HG03066 (cell line): ENCODE measurements around the gene PATL2.
A peak's percentile ranks its signal among the peaks of the same experiment; 100 is the strongest.
"Not testable (repeated sequence)": the region's sequence is repeated elsewhere in the genome, so short reads cannot be mapped to it uniquely, and the experiment has no call there.

Experiments
- ATAC-seq: cut with Tn5 transposase; IDR thresholded peaks from one replicate; pipeline ENCODE4 v1.9.1; 2021; ENCODE audit warnings: low read depth; ENCODE audit not compliant: unreplicated experiment

PATL2 gene

DNA sequence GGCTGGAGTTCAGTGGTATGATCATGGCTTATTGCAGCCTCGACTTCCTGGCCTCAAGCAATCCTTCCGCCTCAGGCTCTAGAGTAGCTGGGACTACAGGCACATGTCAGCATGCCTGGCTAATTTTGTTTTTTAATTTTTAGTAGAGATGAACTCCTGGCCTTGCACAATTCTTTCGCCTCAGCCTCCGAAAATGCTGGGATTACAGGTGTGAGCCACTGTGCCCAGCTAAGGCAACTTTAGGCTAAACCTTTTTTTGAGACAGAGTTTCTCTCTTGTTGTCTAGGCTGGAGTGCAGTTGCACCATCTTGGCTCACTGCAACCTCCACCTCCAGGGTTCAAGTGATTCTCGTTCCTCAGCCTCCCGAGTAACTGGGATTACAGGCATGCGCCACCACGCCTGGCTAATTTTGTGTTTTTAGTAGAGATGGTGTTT is 8.9 kb upstream of the PATL2 start:
- ATAC-seq, result not testable (repeated sequence)

DNA sequence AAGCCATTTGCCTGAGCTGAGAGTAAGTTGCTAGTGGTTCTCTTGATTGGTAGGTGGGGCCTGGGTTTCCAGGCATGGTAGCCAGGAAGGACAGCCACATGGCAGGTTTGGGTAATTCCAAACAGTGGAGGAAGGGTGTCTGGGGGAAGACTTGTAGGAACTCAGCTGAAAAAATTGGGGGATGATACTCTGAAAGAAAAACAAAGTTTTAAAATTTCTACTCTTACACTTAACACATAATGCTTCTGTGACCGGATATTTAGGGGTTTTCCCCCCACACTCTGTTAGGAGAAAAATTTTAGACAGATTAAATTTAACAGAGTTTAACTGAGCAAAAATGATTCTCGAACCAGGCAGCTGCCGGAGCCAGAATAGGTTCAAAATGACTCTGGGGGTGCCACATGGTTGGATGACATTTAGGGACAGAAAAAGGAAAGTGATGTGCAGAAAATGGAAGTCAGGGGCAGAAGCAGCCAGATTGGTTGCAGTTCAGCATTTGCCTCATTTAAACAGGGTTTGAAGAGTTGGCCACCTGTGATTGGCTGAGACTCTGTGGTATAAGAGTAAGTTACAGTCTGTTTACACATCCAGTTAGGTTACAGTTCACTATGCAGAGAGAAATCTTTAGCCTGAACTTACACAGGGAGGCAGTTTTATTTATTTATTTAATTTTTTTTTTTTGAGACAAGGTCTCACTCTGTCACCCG is 8.3 kb upstream of the PATL2 start:
- peak; percentile 55 for ATAC-seq

GRCh38 chr15:44718927-44719292 is 7.8 kb upstream of the PATL2 start:
- no peak for ATAC-seq

DNA sequence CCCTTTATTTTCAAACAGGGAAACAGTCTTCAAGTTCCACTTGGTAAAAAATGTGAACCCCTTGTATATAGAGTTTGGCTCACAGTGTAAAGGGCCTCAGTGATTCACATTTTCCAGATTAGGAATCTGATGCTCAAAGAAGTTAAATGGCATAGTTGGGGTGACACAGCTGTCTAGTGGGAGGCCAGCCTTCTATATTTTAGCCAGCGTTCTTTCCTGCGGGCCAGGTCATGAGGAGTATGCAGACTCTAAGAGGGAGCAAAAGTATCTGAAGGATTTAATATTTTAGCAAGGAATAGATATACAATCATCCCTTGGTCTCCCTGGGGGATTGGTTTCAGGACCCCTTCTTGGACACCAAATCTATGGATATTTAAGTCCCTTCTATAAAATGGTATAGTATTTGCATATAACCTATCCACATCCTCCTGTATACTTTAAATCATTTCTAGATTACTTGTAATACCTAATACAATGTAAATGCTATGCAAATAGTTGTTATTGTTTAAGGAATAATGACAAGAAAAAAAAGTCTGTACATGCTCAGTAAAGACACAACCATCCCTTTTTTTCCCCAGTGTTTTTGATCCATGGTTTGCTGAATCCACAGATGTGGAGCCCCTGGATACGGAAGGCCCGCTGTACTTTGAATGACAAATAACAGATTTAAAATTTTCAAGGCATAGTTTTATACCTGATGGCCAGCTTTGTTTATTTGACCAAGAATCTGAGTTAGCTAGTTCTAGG is 7.2 kb upstream of the PATL2 start:
- no peak for ATAC-seq

DNA sequence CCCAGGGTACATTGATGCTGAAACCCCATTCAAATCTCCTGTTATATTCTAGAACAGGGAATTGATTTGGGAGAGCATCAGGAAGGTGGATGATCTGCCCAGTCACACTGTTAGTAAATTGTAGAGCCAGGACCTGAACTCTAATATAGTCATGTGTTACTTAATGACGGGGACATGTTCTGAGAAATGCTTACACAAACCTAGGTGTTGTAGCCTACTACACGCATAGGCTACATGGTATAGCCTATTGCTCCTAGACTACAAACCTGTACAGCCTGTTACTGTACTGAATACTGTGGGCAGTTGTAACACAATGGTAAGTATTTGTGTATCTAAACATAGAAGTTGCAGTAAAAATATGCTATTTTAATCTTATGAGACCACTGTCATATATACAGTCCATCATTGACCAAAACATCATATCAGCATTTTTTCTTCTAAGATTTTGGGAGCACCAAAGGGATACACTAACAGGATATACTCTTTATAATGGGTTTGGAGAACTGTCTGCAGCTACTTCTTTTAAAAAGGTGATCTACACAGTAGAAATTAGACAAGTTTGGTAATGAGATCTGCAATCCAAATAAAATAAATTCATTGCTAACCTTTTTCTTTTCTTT is 6.0 kb upstream of the PATL2 start:
- no peak for ATAC-seq

- ATAC-seq, result no peak
These were observed 4.7 kb upstream of the PATL2 start for GRCh38 chr15:44715797-44716334.

DNA sequence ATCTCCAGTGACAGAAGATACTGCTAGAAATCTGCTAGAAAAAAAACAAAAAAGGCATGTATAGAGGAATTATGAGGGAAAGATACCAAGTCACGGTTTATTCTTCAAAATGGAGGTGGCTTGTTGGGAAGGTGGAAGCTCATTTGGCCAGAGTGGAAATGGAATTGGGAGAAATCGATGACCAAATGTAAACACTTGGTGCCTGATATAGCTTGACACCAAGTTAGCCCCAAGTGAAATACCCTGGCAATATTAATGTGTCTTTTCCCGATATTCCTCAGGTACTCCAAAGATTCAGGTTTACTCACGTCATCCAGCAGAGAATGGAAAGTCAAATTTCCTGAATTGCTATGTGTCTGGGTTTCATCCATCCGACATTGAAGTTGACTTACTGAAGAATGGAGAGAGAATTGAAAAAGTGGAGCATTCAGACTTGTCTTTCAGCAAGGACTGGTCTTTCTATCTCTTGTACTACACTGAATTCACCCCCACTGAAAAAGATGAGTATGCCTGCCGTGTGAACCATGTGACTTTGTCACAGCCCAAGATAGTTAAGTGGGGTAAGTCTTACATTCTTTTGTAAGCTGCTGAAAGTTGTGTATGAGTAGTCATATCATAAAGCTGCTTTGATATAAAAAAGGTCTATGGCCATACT is 4.1 kb upstream of the PATL2 start:
- no peak for ATAC-seq

DNA sequence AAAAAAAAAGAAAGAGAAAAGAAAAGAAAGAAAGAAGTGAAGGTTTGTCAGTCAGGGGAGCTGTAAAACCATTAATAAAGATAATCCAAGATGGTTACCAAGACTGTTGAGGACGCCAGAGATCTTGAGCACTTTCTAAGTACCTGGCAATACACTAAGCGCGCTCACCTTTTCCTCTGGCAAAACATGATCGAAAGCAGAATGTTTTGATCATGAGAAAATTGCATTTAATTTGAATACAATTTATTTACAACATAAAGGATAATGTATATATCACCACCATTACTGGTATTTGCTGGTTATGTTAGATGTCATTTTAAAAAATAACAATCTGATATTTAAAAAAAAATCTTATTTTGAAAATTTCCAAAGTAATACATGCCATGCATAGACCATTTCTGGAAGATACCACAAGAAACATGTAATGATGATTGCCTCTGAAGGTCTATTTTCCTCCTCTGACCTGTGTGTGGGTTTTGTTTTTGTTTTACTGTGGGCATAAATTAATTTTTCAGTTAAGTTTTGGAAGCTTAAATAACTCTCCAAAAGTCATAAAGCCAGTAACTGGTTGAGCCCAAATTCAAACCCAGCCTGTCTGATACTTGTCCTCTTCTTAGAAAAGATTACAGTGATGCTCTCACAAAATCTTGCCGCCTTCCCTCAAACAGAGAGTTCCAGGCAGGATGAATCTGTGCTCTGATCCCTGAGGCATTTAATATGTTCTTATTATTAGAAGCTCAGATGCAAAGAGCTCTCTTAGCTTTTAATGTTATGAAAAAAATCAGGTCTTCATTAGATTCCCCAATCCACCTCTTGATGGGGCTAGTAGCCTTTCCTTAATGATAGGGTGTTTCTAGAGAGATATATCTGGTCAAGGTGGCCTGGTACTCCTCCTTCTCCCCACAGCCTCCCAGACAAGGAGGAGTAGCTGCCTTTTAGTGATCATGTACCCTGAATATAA is 2.2 kb upstream of the PATL2 start:
- no peak for ATAC-seq

GRCh38 chr15:44712346-44713005 is 1.4 kb upstream of the PATL2 start:
- ATAC-seq, result no peak

DNA sequence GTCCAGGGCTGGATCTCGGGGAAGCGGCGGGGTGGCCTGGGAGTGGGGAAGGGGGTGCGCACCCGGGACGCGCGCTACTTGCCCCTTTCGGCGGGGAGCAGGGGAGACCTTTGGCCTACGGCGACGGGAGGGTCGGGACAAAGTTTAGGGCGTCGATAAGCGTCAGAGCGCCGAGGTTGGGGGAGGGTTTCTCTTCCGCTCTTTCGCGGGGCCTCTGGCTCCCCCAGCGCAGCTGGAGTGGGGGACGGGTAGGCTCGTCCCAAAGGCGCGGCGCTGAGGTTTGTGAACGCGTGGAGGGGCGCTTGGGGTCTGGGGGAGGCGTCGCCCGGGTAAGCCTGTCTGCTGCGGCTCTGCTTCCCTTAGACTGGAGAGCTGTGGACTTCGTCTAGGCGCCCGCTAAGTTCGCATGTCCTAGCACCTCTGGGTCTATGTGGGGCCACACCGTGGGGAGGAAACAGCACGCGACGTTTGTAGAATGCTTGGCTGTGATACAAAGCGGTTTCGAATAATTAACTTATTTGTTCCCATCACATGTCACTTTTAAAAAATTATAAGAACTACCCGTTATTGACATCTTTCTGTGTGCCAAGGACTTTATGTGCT is 721 bp upstream of the PATL2 start:
- peak; percentile 23 for ATAC-seq

DNA sequence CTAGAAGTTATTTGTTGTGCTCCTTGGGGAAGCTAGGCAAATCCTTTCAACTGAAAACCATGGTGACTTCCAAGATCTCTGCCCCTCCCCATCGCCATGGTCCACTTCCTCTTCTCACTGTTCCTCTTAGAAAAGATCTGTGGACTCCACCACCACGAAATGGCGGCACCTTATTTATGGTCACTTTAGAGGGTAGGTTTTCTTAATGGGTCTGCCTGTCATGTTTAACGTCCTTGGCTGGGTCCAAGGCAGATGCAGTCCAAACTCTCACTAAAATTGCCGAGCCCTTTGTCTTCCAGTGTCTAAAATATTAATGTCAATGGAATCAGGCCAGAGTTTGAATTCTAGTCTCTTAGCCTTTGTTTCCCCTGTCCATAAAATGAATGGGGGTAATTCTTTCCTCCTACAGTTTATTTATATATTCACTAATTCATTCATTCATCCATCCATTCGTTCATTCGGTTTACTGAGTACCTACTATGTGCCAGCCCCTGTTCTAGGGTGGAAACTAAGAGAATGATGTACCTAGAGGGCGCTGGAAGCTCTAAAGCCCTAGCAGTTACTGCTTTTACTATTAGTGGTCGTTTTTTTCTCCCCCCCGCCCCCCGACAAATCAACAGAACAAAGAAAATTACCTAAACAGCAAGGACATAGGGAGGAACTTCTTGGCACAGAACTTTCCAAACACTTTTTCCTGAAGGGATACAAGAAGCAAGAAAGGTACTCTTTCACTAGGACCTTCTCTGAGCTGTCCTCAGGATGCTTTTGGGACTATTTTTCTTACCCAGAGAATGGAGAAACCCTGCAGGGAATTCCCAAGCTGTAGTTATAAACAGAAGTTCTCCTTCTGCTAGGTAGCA is 657 bp downstream of the PATL2 start:
- no peak for ATAC-seq

DNA sequence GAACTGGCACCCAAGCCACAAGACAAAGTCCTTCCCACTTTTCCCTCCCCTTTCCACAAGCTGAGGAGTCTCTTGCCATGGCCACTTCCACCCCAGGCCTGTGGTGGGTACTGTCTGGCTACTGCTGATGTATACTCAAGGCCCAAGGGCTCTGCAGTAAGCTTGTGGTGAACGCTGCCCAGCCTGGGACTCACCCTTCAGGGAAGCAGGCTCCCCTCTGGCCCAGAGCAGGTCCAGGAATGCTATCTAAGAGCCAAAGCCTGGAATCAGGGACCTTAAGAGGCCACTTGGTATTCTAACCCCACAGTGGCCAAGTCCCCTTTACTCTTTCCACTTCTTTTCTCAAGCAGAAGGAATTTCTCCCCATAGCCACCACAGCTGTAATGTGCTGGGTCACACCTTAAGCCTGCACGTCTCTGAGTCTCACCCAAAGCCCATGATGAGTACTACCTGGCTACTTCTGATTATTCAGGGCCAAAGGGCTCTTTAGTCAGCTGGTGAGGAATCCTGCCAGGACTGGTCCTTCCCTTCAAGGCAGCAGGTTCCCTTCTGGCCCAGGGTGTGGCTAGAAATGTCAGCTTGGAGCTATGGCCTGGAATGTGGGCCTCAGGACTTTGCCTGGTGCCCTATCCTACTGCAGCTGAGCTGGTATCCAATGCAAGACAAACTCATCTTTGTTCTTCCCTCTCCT is 4.0 kb downstream of the PATL2 start:
- ATAC-seq, result no peak

DNA sequence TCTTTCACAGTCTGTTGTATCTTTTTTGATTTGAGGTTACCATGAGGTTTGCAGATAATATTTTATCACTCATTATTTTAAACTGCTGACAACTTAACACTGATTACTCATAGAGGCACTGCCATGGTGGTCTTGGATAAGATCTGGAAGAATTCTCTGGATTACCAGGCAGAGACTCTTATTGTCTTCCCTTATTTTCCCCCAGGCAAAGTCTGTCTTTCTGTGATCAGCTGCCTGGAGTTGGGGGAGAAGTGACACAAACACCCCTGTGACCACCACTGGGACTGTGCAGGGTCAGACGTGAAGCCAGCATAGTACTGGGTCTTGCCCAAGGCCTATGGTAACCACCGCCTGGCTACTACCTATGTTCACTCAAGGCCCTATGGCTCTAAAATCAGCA is 4.7 kb downstream of the PATL2 start:
- ATAC-seq, result no peak

GRCh38 chr15:44705986-44706385 is 5.1 kb downstream of the PATL2 start:
- ATAC-seq, result no peak

GRCh38 chr15:44700676-44701075 is 10.4 kb downstream of the PATL2 start:
- not testable (repeated sequence) for ATAC-seq

DNA sequence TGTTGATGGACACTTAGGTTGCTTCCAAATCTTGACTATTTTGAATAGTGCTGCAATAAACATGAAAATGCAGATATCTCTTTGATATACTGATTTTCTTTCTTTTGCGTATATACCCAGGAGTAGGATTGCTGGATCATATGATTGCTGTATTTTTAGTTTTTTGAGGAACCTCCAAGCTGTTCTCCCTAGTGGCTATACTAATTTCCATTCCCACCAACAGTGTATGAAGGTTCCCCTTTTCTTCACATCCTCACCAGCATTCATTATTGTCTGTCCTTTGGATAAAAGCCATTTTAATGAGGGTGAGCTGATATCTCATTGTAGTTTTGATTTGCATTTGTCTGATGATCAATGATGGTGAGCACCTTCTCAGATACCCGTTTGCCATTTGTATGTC is 12.5 kb downstream of the PATL2 start:
- ATAC-seq, result no peak

DNA sequence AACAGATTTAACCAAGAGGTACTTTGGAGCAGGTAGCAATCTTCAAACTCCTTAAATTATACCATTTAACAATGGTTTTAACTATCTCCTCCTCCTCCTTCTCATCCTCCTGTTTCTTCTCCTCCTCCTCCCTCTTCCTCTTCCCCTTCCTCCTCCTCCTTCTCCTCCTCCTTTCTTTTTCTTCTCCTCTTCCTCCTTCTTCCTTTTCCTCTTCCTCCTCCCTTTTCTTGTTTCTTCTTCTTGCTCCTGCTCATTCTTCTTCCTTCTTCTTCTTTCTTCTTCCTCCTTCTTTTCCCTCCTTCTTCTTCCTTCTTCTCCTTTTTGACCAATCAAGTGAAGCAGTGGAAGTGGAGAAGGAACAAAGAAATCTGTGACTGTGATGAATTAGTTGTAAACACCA is 14.1 kb downstream of the PATL2 start:
- ATAC-seq, result no peak
